CD4-positive, alpha-beta T cell treated with Interleukin-12 subunit alpha and Interleukin-12 subunit beta, for 1 hour (primary cell): ENCODE data around the gene HDAC9.

ENCODE experiments used
- DNase-seq: peaks from one replicate; pipeline ENCODE4 v3.0.0-alpha.2; 2020

Gene HDAC9

GRCh38 chr7:18607025-18607424 lies 111.5 kb downstream of the HDAC9 start:
- no peak for DNase-seq

- no peak for DNase-seq
These were observed 114.9 kb downstream of the HDAC9 start for GRCh38 chr7:18610331-18610948.

DNA sequence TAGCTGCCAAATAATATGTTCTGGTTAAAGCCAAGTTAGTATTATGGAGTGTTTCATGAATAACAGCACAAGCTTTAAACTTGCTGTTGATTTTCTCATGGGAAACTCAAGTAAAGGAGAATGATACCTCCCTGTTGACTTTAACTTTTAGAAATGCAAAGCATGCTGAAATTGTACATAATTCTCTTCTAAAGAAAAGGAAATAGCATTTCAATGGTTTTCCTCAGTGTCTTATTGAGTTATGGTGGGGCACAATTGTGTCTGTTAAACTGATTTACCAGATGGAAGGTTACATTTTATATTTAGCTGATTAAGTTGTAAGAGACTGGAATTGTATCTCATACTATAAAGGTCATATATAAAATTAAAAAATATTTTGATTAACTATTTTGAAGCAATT lies 119.3 kb downstream of the HDAC9 start:
- DNase-seq, result no peak

DNA sequence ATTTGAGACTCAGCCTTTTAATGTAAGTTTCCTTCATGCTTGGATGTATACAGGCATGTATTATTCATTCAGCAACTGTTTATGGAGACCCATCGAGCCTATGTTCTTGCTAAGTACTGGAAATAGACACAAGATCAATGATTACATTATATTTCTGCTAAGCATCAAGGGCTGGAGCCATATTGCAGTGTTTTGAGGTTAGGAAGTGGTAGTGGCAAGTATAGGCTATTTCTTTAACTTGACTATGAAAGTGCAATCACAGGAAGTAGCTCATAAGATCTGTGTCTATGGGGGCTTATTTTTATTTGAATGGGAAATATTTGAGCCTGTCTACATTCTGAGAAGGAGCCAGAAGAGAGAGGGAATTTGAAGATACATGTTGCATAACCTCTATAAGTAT lies 123.8 kb downstream of the HDAC9 start:
- no peak for DNase-seq

DNA sequence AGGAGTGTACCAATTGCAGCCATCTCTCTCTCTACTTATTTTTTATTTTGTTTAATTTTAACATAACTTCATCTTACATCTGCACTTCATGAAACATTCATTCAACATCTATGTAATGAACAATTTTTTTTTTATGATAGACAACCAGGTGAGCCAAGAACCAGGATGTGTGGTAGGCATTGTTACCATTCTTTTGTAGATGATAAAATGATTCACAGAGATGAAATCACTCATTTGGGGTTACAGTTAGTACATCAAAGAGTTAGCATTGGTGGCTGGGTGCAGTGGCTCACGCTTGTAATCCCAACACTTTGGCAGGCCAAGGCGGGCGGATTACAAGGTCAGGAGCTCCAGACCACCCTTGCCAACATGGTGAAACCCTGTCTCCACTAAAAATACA lies 127.8 kb downstream of the HDAC9 start:
- no peak for DNase-seq

- no peak for DNase-seq
These were observed 128.9 kb downstream of the HDAC9 start for GRCh38 chr7:18624459-18624858.

- DNase-seq, result no peak
These were observed 130.5 kb downstream of the HDAC9 start for GRCh38 chr7:18626086-18626485.

DNA sequence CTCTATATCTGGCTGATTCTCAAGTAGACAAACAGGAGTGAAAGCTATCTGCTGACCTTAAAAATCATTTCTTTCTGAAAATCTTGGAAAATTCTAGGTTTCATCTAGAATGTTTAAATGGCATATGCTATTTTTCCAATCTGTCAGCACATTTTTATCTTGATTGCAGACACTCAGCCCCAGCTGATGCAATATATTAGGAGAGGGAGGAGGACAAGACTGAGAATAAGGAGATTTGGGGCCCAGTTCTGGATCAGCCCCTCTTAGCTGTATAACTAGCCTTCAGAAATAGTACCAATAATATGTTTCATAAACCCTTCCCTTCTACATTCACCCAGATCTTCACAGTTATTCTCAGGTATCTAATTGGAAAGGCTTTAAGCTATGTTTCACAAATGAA lies 131.2 kb downstream of the HDAC9 start:
- no peak for DNase-seq

DNA sequence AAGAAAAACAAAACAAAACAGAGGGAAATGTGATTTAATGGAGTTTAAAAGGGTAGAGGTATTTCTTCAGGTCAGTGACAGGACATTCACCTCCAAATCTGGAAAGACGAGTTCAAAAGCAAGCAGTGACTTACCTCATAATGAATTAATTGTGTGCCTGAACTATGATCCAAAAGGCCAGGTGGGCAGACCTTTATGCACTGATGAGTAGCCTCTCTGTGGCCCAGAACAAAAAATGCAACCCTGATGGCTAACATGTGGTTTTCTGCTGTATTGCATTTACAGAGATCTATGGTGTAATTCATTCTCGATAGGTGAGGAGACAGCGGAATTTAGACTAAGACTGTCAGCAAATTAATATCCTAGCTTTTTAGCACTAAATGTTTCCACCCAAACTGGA lies 142.0 kb downstream of the HDAC9 start:
- DNase-seq, result no peak

GRCh38 chr7:18638594-18639452 lies 143.3 kb downstream of the HDAC9 start:
- peak; percentile 22 for DNase-seq

DNA sequence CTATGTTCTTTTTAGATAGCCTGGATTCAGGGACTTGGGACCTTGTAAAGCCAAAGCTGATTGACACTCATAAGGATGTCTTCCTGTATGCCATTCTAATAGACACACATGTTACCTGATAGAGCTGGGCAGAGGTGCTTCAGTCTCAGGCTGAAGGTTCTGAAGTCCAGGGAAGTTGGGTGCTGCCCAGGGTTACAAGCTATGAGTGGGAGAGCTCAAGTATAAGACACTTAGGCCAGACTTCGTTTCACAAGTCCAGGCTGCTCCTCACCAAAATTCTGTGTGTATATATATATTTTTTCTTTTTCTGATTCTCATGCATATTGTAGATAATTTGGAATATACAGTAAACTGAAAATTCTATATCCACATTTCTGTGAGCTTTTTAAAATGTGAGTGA lies 144.2 kb downstream of the HDAC9 start:
- no peak for DNase-seq

DNA sequence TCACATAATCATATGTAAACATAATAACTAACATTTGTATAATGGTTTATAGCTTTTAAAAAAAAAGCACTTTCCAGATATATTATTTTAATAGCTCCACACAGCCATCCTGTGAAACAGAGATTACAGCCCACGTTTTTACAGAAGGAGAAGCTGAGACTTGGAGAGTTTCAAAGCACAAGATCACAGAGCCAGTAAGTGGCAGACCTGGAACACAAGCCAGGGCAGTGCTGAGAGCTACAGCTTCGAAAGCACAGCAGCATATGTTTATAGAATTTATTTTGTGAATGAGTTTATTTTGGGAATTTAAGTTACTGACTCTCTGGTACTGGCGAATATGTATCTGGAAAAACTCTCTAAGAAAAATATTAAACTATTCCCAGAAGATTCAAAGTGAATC lies 149.4 kb downstream of the HDAC9 start:
- no peak for DNase-seq

DNA sequence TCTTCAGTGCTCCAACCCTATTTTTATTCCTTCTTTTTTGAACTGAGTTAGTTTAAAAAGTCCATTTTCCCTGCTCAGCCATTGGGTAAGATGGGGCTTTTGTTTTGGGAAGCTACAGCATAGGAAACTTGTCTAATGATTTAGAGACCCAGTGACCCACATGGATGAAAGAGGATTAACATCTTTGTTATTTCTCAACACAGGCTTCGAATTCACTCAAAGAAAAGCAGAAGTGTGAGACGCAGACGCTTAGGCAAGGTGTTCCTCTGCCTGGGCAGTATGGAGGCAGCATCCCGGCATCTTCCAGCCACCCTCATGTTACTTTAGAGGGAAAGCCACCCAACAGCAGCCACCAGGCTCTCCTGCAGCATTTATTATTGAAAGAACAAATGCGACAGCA lies 152.0 kb downstream of the HDAC9 start:
- DNase-seq, result no peak

- no peak for DNase-seq
These were observed 153.6 kb downstream of the HDAC9 start for GRCh38 chr7:18648849-18649758.

DNA sequence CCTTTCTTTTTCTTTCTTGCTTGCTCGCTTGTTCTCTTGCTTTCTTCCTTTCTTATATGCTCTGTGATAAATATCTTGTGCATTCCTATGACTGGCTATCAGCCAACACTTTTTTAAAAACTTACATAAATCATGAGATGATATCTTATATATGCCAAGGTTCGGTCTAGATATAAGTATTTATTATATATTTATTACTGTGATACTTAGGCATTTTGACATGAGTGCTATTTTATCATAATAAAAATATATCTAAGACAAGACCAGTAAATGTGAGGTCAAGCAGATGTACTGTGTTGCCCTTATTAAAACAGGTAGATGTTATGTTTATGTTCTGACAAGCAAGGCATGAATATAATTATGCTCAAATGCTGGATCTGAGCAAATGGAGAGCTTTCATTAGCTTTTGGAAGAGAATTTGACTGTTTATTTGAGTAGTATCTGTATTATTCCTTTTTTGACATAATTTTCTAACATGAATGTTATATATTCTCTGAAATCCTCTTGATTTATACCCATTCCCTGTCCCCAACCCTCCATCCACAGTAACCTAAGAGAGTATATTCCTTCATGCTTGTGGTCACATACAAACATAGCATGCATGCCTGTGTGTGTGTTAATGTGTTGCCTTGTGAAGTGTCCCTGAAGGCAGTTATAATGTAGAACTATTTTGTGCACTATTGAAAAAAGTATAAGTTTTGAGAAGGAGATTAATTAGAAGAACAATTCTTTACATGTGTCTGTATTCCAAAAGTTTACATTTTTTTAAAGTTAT lies 158.0 kb downstream of the HDAC9 start:
- DNase-seq, result no peak

- DNase-seq, result no peak
These were observed 159.2 kb downstream of the HDAC9 start for GRCh38 chr7:18654709-18655108.

DNA sequence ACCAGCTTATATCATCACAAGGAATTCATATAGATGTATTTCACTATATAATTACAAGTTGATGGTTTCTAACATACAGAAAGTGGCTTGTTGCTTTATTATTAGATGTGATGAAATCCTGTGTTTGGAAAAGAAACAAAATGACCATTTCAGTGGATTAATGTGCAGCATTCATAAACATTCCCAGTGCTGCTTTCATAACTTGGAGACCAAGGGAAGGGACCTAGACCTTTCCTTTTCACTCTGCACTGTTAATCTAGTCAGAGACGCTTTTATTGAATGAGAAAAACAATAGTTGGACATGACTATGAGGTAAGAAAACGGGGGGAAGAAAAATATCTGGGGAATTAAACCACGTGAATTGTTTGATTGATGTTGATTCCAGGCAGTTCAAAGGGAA lies 160.0 kb downstream of the HDAC9 start:
- no peak for DNase-seq

GRCh38 chr7:18655912-18656311 lies 160.4 kb downstream of the HDAC9 start:
- DNase-seq, result no peak

GRCh38 chr7:18656362-18656761 lies 160.8 kb downstream of the HDAC9 start:
- no peak for DNase-seq

GRCh38 chr7:18659746-18660145 lies 164.2 kb downstream of the HDAC9 start:
- no peak for DNase-seq

DNA sequence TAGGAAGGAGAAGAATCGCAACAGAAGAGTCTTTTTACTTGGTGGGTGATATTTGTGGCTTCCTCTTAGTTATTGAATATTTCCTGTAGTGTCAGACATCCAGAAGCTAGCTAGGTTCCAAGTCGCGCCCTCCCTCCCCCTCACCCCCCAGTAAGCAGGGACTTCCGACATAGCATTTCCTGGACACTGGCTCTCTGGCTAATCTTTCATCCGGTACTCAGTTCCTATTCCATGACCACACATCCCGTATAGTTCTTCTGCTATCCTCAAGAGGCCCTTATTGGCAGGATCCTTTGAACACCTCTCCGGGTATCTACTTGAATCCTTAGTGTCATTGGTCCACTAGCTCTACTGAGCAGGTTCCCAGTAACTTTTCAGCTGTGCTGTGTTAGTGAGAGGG lies 167.8 kb downstream of the HDAC9 start:
- DNase-seq, result no peak

DNA sequence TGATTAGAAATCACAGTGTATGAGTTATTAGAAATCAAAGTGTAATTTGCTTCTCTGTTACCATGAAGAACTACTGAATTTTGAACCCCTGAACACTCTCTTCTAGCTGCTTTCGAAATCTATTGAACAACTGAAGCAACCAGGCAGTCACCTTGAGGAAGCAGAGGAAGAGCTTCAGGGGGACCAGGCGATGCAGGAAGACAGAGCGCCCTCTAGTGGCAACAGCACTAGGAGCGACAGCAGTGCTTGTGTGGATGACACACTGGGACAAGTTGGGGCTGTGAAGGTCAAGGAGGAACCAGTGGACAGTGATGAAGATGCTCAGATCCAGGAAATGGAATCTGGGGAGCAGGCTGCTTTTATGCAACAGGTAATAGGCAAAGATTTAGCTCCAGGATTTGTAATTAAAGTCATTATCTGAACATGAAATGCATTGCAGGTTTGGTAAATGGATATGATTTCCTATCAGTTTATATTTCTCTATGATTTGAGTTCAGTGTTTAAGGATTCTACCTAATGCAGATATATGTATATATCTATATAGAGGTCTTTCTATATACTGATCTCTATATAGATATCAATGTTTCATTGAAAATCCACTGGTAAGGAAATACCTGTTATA lies 170.7 kb downstream of the HDAC9 start:
- peak; percentile 62 for DNase-seq
